Small intestine (tissue), 16 donors: ENCODE results near the gene SYT1. TPM values are rescaled to one million over a fixed set of nuclear protein-coding genes. Genes with fewer than 3 reads are reported as not detected.
A peak's percentile ranks its signal among the peaks of the same experiment; 100 is the strongest.
"Not testable (repeated sequence)": the region's sequence is repeated elsewhere in the genome, so short reads cannot be mapped to it uniquely, and the experiment has no call there.

Source experiments
- DNase-seq, 2 donors: peaks; one replicate each; pipeline versions ENCODE4 v3.0.0 to v3.0.0-alpha.2; 2013
- FAIRE-seq: peaks from 2 replicates; lab custom pipeline; 2012; peaks lifted over from hg19 to GRCh38; lab: Jason Lieb, UNC
- H3K27ac ChIP-seq, 3 donors: one replicate each; pipeline ENCODE4 v1.5.1; 2013; ENCODE audit warnings: low read length in 2 of 3, mild to moderate bottlenecking in 2 of 3, control low read depth in 1 of 3, inconsistent platforms in 1 of 3, low read depth in 1 of 3, moderate library complexity in 1 of 3
- H3K27me3 ChIP-seq, 3 donors: one replicate each; pipeline ENCODE4 v1.6.1; 2013; ENCODE audit warnings: low read length in 3 of 3, inconsistent platforms in 1 of 3; ENCODE audit not compliant: control insufficient read depth in 3 of 3, insufficient read depth in 3 of 3
- H3K36me3 ChIP-seq, 3 donors: one replicate each; pipeline ENCODE4 v1.6.1; 2013; ENCODE audit warnings: low read length in 3 of 3, inconsistent platforms in 1 of 3, low read depth in 1 of 3, mild to moderate bottlenecking in 1 of 3, moderate library complexity in 1 of 3; ENCODE audit not compliant: control insufficient read depth in 3 of 3, insufficient read depth in 2 of 3
- H3K4me1 ChIP-seq, 3 donors: one replicate each; pipeline ENCODE4 v1.6.1; 2013; ENCODE audit warnings: low read length in 2 of 3, inconsistent platforms in 1 of 3, low read depth in 1 of 3, mild to moderate bottlenecking in 1 of 3, moderate library complexity in 1 of 3; ENCODE audit not compliant: control insufficient read depth in 3 of 3, insufficient read depth in 2 of 3
- H3K4me3 ChIP-seq, 3 donors: one replicate each; pipeline ENCODE4 v1.5.1; 2013; ENCODE audit warnings: low read length in 3 of 3, control low read depth in 1 of 3, inconsistent platforms in 1 of 3, low read depth in 1 of 3, mild to moderate bottlenecking in 1 of 3, moderate library complexity in 1 of 3
- H3K9me3 ChIP-seq, 2 donors: one replicate each; pipeline ENCODE4 v1.6.1; 2013; ENCODE audit warnings: low read depth in 1 of 2, low read length in 1 of 2; ENCODE audit not compliant: control insufficient read depth in 2 of 2, insufficient read depth in 1 of 2
- WGBS, 3 donors: extraction: QIAGEN DNeasy Blood & Tissue Kit; methylation state at CpG; one replicate each; pipeline ENCODE4 v1.1.7; 2013; 5-methylcytosine and 5-hydroxymethylcytosine counted together
- long read RNA-seq, 10 donors: transcript quantifications; one replicate each; lab custom pipeline, GENCODE V29; 2026
- polyA plus RNA-seq, 4 donors: library from polyadenylated mRNA; stranded (reverse) in 3 of 4; unstranded in 1 of 4; fragments of 200-250 nt in 3 of 4; fragments of 120-200 nt in 1 of 4; gene quantifications; one replicate each; pipeline versions ENCODE4 v1.2.1 to v1.2.3, GENCODE V29; 2013
- donor health status: healthy with polysubstance abuse.
- donor health status: control.
- donor health status: control.
- donor health status: Bipolar disorder and iron deficiency.
- donor health status: healthy.

Gene SYT1
- polyA plus RNA-seq: 10 to 100 TPM in 1 of 4 donors, 1 to 10 TPM in 1, not detected in 2; 1.3 to 11.3 TPM
- long read RNA-seq, donor 1, full-length matches to known transcripts: 4 of 4 reads
- long read RNA-seq, donor 1, partial matches to known transcripts: 0 of 4 reads
- long read RNA-seq, donor 1, other reads (novel, unspliced or antisense): 0 of 4 reads
- long read RNA-seq, donor 2, full-length matches to known transcripts: 1 of 1 reads
- long read RNA-seq, donor 2, partial matches to known transcripts: 0 of 1 reads
- long read RNA-seq, donor 2, other reads (novel, unspliced or antisense): 0 of 1 reads
- long read RNA-seq, donor 3: 0 reads
- long read RNA-seq, donor 4: 0 reads
- long read RNA-seq, donor 5: 0 reads
- long read RNA-seq, donor 6, full-length matches to known transcripts: 1 of 1 reads
- long read RNA-seq, donor 6, partial matches to known transcripts: 0 of 1 reads
- long read RNA-seq, donor 6, other reads (novel, unspliced or antisense): 0 of 1 reads
- long read RNA-seq, donor 7: 0 reads
- long read RNA-seq, donor 8: 0 reads
- long read RNA-seq, donor 9: 0 reads
- long read RNA-seq, donor 10, full-length matches to known transcripts: 6 of 6 reads
- long read RNA-seq, donor 10, partial matches to known transcripts: 0 of 6 reads
- long read RNA-seq, donor 10, other reads (novel, unspliced or antisense): 0 of 6 reads

- DNase-seq (peak in 1 of 2 donors; percentile 30), FAIRE-seq (no peak)
- 4 to 12% (median 11%) methylated on average over 19 of the region's 19 CpGs for WGBS, 3 donors
- Histone ChIP-seq H3K4me3 (peak within 1 kb of the TSS; percentile 4 to 55 (median 13)), H3K27me3 (peaks cover 0 to 25% (median 3%) of the 10 kb centered on the region in 3 donors), H3K36me3 (no peaks in the 10 kb centered on the region), H3K9me3 (no peaks in the 10 kb centered on the region), H3K4me1 (no peaks in the 10 kb centered on the region), H3K27ac (peak within 1 kb of the TSS in 1 of 3 donors; percentile 48)
These were observed at the start of gene SYT1 for GRCh38 chr12:78864403-78864869. SYT1 (plus strand) TSS chr12:78864774.

- no peak for FAIRE-seq
- 35 to 39% (median 39%) methylated on average over 5 of the region's 5 CpGs for WGBS, 3 donors
These were observed 46.1 kb upstream of the SYT1 start for GRCh38 chr12:78818487-78818886.

GRCh38 chr12:78820946-78821345, 43.6 kb upstream of the SYT1 start:
- WGBS, 3 donors: 62 to 78% (median 70%) methylated on average over 2 of the region's 2 CpGs
- no peaks in the 10 kb centered on the region for H3K36me3 ChIP-seq
- H3K27ac ChIP-seq: no peak overlapping the region
- no peaks in the 10 kb centered on the region for H3K4me1 ChIP-seq
- FAIRE-seq (no peak), DNase-seq (no peak)
- H3K9me3 ChIP-seq: no peaks in the 10 kb centered on the region
- no peaks in the 10 kb centered on the region for H3K27me3 ChIP-seq
- no peak overlapping the region for H3K4me3 ChIP-seq

More at GRCh38 chr12:78818487-78818886, 46.1 kb upstream of the SYT1 start:
- Histone ChIP-seq H3K4me3 (no peak overlapping the region), H3K9me3 (no peaks in the 10 kb centered on the region), H3K36me3 (no peaks in the 10 kb centered on the region), H3K27ac (no peak overlapping the region), H3K27me3 (no peaks in the 10 kb centered on the region), H3K4me1 (no peaks in the 10 kb centered on the region)
- DNase-seq: no peak

- Histone ChIP-seq H3K4me1 (no peaks in the 10 kb centered on the region), H3K9me3 (no peaks in the 10 kb centered on the region), H3K36me3 (no peaks in the 10 kb centered on the region), H3K4me3 (no peak overlapping the region), H3K27me3 (no peaks in the 10 kb centered on the region), H3K27ac (no peak overlapping the region)
- FAIRE-seq (no peak), DNase-seq (no peak)
These were observed 39.7 kb upstream of the SYT1 start for GRCh38 chr12:78824918-78825317.

GRCh38 chr12:78829690-78830089, 34.9 kb upstream of the SYT1 start:
- H3K27me3 ChIP-seq: no peaks in the 10 kb centered on the region
- DNase-seq (no peak), FAIRE-seq (no peak)
- H3K9me3 ChIP-seq: no peaks in the 10 kb centered on the region
- H3K4me3 ChIP-seq: no peak overlapping the region
- 49 to 77% (median 60%) methylated on average over 2 of the region's 2 CpGs for whole genome bisulfite sequencing, 3 donors
- H3K27ac ChIP-seq: no peak overlapping the region
- H3K4me1 ChIP-seq: no peaks in the 10 kb centered on the region
- H3K36me3 ChIP-seq: no peaks in the 10 kb centered on the region

- no peak for FAIRE-seq
- Histone ChIP-seq H3K27ac (no peak overlapping the region), H3K9me3 (no peaks in the 10 kb centered on the region), H3K4me1 (no peaks in the 10 kb centered on the region), H3K36me3 (no peaks in the 10 kb centered on the region), H3K27me3 (no peaks in the 10 kb centered on the region), H3K4me3 (no peak overlapping the region)
- no peak for DNase-seq
- WGBS, 3 donors: 84 to 87% (median 84%) methylated on average over 6 of the region's 6 CpGs
These were observed 29.1 kb upstream of the SYT1 start for GRCh38 chr12:78835493-78835892.

GRCh38 chr12:78840518-78841019, 24.0 kb upstream of the SYT1 start:
- DNase-seq, H3K36me3 ChIP-seq, H3K27ac ChIP-seq, H3K27me3 ChIP-seq, FAIRE-seq, H3K9me3 ChIP-seq, H3K4me1 ChIP-seq, H3K4me3 ChIP-seq: not testable (repeated sequence)
- 80 to 85% (median 82%) methylated on average over 7 of the region's 7 CpGs for WGBS, 3 donors

GRCh38 chr12:78853231-78853630, 11.3 kb upstream of the SYT1 start:
- peaks cover 0 to 3% of the 10 kb centered on the region in 2 donors for H3K9me3 ChIP-seq
- H3K4me1 ChIP-seq: no peaks in the 10 kb centered on the region
- DNase-seq (no peak), FAIRE-seq (no peak)
- H3K27ac ChIP-seq: no peak overlapping the region
- H3K27me3 ChIP-seq: no peaks in the 10 kb centered on the region
- no peaks in the 10 kb centered on the region for H3K36me3 ChIP-seq
- H3K4me3 ChIP-seq: no peak overlapping the region
